Measurements from ENCODE around the gene NAT16. TPM values are rescaled to one million over a fixed set of nuclear protein-coding genes. Genes with fewer than 3 reads are reported as not detected.
A peak's percentile ranks its signal among the peaks of the same experiment; 100 is the strongest.

The NAT16 gene
- total RNA-seq, 2 donors from 2014 or later, result 0.15 to 0.20 TPM

DNA sequence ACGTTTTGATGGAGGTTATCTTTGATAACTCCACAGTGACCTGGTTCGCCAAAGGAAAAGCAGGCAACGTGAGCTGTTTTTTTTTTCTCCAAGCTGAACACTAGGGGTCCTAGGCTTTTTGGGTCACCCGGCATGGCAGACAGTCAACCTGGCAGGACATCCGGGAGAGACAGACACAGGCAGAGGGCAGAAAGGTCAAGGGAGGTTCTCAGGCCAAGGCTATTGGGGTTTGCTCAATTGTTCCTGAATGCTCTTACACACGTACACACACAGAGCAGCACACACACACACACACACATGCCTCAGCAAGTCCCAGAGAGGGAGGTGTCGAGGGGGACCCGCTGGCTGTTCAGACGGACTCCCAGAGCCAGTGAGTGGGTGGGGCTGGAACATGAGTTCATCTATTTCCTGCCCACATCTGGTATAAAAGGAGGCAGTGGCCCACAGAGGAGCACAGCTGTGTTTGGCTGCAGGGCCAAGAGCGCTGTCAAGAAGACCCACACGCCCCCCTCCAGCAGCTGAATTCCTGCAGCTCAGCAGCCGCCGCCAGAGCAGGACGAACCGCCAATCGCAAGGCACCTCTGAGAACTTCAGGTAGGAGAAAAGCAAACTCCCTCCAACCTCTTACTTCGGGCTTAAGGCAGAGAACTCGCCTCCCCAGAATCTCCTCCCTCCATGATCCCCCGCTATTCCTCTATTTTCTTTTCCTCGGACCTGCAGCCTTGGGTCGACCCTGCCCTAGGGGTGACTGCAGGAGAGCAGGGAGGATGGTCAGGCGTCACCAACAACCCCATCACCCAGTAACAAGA lies 53.2 kb downstream of the NAT16 start, which contains the start of gene SERPINE1:
SERPINE1 (plus strand) TSS at position 454 of the 809 bp plus-strand sequence. CDS start 1,290 bp downstream, outside the sequence.
- Mint-ChIP-seq H3K9me3 (peaks cover 10% of the 10 kb centered on the region), H3K27ac (peak within 1 kb of the TSS; percentile 85), H3K4me1 (peaks cover 37% of the 10 kb centered on the region), H3K27me3 (ENCODE audit: insufficient read depth) (peaks cover 10% of the 10 kb centered on the region), H3K4me3 (peak within 1 kb of the TSS; percentile 32), H3K36me3 (ENCODE audit: low read depth) (no peaks in the 10 kb centered on the region)
- Histone ChIP-seq H3K27ac (ENCODE audit: low read depth, low read length) (no peak within 1 kb of the TSS), H3K4me3 (ENCODE audit: low read length) (peak within 1 kb of the TSS; percentile 64), H3K4me1 (ENCODE audit: control insufficient read depth, insufficient read depth, low read length) (peaks cover 3% of the 10 kb centered on the region), H3K36me3 (ENCODE audit: control insufficient read depth, insufficient read depth, low read length) (no peaks in the 10 kb centered on the region), H3K9me3 (ENCODE audit: control insufficient read depth, low read length) (no peaks in the 10 kb centered on the region), H3K9ac (ENCODE audit: extremely low read depth, low read length, poor library complexity, severe bottlenecking) (no peak within 1 kb of the TSS), H3K27me3 (ENCODE audit: control insufficient read depth, insufficient read depth, low read length, poor library complexity, severe bottlenecking) (no peaks in the 10 kb centered on the region)
- whole genome bisulfite sequencing, 2 experiments (ENCODE audit: insufficient coverage in 1 of 2, insufficient read length in 1 of 2), result 27 to 30% methylated on average over 10 to 22 of the region's 22 CpGs
- TF ChIP-seq, protein P1, sequence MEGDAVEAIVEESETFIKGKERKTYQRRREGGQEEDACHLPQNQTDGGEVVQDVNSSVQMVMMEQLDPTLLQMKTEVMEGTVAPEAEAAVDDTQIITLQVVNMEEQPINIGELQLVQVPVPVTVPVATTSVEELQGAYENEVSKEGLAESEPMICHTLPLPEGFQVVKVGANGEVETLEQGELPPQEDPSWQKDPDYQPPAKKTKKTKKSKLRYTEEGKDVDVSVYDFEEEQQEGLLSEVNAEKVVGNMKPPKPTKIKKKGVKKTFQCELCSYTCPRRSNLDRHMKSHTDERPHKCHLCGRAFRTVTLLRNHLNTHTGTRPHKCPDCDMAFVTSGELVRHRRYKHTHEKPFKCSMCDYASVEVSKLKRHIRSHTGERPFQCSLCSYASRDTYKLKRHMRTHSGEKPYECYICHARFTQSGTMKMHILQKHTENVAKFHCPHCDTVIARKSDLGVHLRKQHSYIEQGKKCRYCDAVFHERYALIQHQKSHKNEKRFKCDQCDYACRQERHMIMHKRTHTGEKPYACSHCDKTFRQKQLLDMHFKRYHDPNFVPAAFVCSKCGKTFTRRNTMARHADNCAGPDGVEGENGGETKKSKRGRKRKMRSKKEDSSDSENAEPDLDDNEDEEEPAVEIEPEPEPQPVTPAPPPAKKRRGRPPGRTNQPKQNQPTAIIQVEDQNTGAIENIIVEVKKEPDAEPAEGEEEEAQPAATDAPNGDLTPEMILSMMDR (conservative IDR thresholded peaks at IDR 0.05), result peak; percentile 59
- peak; percentile 90 for DNase-seq

DNA sequence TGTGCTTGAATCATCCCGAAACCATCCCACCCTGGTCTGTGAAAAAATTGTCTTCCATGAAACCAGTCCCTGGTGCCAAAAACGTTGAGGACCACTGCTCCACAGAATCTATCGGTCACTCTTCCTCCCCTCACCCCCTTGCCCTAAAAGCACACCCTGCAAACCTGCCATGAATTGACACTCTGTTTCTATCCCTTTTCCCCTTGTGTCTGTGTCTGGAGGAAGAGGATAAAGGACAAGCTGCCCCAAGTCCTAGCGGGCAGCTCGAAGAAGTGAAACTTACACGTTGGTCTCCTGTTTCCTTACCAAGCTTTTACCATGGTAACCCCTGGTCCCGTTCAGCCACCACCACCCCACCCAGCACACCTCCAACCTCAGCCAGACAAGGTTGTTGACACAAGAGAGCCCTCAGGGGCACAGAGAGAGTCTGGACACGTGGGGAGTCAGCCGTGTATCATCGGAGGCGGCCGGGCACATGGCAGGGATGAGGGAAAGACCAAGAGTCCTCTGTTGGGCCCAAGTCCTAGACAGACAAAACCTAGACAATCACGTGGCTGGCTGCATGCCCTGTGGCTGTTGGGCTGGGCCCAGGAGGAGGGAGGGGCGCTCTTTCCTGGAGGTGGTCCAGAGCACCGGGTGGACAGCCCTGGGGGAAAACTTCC lies 54.0 kb downstream of the NAT16 start:
- DNase-seq, result no peak
- Histone ChIP-seq H3K36me3 (ENCODE audit: control insufficient read depth, insufficient read depth, low read length) (no peaks in the 10 kb centered on the region), H3K4me3 (ENCODE audit: low read length) (no peak overlapping the region), H3K4me1 (ENCODE audit: control insufficient read depth, insufficient read depth, low read length) (peaks cover 3% of the 10 kb centered on the region), H3K27ac (ENCODE audit: low read depth, low read length) (no peak overlapping the region), H3K9me3 (ENCODE audit: control insufficient read depth, low read length) (no peaks in the 10 kb centered on the region), H3K27me3 (ENCODE audit: control insufficient read depth, insufficient read depth, low read length, poor library complexity, severe bottlenecking) (no peaks in the 10 kb centered on the region), H3K9ac (ENCODE audit: extremely low read depth, low read length, poor library complexity, severe bottlenecking) (no peak overlapping the region)
- Mint-ChIP-seq H3K27ac (no peak overlapping the region), H3K27me3 (ENCODE audit: insufficient read depth) (peaks cover 8% of the 10 kb centered on the region), H3K4me1 (peaks cover 37% of the 10 kb centered on the region), H3K4me3 (no peak overlapping the region), H3K9me3 (peaks cover 10% of the 10 kb centered on the region), H3K36me3 (ENCODE audit: low read depth) (no peaks in the 10 kb centered on the region)
- WGBS, 2 experiments (ENCODE audit: insufficient coverage in 1 of 2, insufficient read length in 1 of 2), result 81% methylated on average over 7 to 15 of the region's 15 CpGs
- TF ChIP-seq, protein P1 (conservative IDR thresholded peaks at IDR 0.05), result no peak

DNA sequence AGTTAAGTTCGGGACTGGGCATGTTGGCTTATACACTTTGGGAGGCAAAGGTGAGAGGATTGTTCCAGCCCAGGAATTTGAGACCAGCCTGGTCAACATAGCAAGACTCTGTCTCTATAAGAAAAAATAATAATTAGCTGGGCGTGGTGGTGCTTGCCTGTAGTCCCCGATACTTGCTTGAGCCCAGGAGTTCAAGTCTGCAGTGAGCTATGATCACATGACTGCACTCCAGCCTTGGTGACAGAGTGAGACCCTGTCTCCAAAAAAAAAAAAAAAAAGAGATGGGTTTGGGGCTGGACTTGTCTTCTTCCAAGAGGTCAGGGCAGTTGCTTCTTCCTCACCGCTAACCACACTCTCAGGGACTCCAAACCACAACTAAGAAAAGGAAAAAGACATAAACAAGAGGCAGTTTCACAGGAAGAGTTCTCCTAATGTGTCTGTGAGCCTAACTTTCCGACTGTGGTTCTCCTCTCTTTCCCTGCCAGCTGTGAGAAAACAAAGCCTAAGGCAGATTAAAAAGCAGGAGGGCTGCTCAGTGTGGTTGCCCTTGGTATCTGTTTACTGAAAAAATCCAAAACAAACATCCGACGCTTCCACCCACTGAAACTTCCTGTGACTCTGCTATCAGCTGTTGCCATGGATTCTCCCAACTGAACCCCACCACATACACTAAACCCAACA lies 55.6 kb downstream of the NAT16 start:
- WGBS, 2 experiments (ENCODE audit: insufficient coverage in 1 of 2, insufficient read length in 1 of 2), result 78 to 87% methylated on average over 5 to 7 of the region's 7 CpGs
- Mint-ChIP-seq H3K36me3 (ENCODE audit: low read depth) (no peaks in the 10 kb centered on the region), H3K9me3 (peaks cover 10% of the 10 kb centered on the region), H3K4me1 (peaks cover 37% of the 10 kb centered on the region), H3K4me3 (no peak overlapping the region), H3K27ac (peak overlapping the region; percentile 41), H3K27me3 (ENCODE audit: insufficient read depth) (peaks cover 8% of the 10 kb centered on the region)
- Histone ChIP-seq H3K9ac (ENCODE audit: extremely low read depth, low read length, poor library complexity, severe bottlenecking) (peak overlapping the region; percentile 16), H3K36me3 (ENCODE audit: control insufficient read depth, insufficient read depth, low read length) (no peaks in the 10 kb centered on the region), H3K4me1 (ENCODE audit: control insufficient read depth, insufficient read depth, low read length) (peaks cover 3% of the 10 kb centered on the region), H3K9me3 (ENCODE audit: control insufficient read depth, low read length) (no peaks in the 10 kb centered on the region), H3K27me3 (ENCODE audit: control insufficient read depth, insufficient read depth, low read length, poor library complexity, severe bottlenecking) (no peaks in the 10 kb centered on the region), H3K4me3 (ENCODE audit: low read length) (no peak overlapping the region), H3K27ac (ENCODE audit: low read depth, low read length) (no peak overlapping the region)
- TF ChIP-seq, protein P1 (conservative IDR thresholded peaks at IDR 0.05), result no peak
- DNase-seq, result no peak

All from endodermal cell (in vitro differentiated cells).